DMS53 treated with DMSO at 0.1 percent for 48 hours (cell line): ENCODE measurements around the gene SPOP.
"Not testable (repeated sequence)": the region's sequence is repeated elsewhere in the genome, so short reads cannot be mapped to it uniquely, and the experiment has no call there.

ENCODE experiments used
- DNase-seq: peaks from one replicate; lab custom pipeline; 2025; ENCODE audit not compliant: unreplicated experiment; lab: John Stamatoyannopoulos, UW

SPOP gene

DNA sequence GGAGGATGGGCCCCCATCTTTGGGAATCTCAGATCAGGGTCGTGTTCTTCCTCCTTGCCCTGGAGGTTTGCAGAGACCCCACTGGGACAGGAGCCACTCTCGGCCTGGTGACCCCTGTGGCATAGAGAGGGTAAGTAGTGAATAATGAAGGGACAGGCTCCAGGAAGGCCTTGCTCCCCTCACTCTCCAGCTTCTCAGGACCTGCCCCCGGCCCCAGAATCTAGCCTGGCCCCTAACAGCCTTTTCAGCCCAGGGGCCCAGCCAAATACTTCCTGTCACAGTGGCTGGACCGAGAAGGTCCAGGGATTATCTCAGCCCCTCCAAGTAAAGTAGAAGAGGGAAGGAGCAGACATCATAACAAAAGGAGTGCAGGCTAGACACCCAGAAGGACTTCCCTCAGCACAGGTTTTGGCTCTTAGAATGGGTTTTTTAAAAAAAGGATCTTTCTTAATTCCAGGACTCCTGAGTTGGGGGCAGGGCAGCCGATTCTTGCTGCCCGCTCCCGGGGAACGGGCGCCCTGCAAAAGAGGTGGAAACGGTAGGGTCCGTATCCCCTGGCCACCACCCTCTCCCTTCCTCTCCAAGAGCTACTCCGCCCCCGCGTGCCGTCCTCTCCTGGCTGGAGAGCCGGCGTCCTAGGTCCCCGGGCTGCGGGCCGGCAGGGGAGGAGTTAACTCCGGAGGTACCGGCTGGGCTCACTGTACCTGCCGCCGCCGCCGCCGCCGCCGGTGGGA is 102.8 kb downstream of the SPOP start:
- DNase-seq: no peak

DNA sequence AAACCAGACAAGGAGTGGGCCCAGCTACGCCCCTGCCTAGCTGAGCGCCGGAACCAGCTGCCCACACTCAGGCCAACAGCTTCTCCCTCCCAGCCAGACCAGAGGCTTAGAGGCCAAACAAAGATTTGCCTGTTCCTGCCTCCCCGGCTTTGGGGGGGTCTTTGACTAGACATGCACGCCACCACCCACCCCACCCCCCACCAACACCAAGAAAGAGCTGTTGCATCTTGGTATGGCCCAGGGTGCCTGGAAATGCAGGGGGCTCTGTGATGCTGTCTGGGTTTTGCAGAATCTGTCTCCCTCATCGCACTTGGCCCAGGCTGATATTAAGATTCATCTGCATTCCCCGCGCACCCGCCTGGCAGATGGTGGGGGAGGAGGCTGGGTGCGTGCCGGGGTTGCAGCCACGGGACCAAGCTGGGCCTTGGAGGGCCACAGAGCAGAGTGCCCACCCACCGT is 103.5 kb downstream of the SPOP start:
- no peak for DNase-seq

DNA sequence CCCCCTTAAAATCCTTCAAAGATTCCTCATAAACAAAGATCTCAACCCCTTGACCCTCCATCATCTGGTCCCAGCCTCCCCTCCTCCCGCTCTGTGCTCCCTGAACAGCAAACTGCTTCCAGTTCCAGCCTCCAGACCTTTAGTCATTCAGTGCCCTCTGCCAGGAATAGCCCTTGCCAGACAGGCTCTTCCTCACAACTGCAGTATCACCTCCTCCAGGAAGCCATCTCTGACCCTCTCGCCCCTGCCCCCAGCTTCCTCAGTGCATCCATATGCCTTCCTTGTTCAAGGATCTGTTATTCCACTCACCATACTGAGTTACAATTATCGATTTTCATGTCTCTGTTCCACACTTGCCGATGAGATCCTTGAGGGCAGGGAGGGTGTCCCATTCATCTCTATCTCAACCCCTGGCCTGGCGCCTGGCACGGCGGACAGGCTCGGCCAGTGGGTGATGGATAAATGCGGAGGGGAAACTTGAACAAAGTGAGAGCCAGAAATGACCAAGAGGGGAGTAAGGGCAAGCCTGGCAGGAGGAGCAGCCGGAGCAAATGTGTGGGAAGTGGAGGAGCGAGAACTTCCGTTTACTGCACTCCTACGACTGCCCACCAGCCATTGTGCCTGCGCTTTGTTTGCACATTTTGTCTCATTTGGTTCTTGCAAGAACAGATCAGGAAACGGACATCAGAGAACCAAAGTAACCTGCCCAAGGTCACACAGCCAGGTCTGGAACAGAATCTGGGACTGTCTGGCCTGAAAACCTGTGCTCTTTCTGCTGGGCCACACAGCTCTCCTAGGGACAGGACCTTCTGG is 104.2 kb downstream of the SPOP start:
- DNase-seq: no peak

DNA sequence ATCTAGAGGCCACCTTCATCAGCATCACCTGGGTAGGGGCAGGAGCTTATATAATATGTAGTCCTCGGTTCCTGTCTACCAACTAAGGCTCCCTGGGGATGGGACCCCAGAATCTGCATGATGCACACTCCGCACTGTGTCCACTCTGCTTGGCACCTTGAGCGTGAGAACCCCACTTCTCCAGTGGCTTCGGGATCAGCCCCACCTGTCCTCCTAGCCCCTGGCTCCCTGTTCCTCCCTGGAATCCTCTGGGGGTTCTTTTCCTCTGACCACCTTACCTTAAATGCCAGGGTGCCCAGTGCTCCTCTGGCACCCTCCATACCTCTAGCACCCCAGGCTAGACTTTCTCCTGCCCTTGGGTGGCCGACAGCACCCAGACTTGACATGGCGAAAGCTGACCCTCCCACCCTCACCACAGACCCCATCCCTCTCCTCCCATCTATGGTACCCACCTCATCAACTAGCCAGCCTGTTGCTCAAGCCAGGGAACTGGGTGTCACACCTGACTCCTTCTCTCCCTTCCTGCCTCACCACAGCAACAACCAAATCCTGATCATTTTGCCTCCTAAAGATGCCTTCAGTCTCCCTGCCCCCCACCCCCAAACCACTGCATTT is 105.0 kb downstream of the SPOP start:
- no peak for DNase-seq

DNA sequence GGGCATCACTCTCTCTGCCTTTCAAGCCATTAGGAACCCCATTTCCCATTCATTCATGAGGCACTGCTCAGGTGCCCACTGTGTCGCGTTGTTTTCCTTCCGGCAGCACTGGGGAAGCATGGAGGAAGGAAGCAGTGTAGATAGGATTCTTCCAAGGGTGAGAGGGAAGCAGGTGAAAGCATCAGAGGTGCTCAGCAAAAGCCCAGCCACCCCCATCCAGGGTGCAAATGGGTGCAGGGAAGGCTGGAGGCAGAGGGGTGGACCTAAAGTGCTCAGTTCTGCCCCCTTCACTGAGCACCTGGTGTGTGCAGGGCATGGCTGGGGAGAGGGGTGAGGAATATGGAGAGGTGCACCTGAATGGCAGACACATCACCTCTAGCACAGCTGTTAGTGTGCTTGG is 105.7 kb downstream of the SPOP start:
- no peak for DNase-seq

DNA sequence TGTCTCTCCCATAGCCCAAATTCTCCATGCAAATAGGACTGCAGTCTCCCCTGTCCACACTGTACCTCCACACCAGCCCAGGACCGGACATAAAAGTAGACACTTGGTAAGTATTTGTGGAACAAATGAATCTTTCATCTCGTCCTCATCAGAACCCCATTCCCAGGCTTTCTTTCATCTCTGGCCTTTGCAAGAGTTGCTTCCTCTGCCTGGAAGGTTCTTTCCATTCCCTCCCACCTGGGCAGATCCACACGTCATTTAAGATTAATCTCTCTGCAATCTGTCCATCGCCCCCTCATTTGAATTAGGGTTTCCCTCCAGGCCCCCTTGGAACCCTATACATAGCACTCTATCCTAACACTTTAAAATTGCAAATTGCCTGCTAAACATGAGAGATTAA is 106.1 kb downstream of the SPOP start:
- no peak for DNase-seq

DNA sequence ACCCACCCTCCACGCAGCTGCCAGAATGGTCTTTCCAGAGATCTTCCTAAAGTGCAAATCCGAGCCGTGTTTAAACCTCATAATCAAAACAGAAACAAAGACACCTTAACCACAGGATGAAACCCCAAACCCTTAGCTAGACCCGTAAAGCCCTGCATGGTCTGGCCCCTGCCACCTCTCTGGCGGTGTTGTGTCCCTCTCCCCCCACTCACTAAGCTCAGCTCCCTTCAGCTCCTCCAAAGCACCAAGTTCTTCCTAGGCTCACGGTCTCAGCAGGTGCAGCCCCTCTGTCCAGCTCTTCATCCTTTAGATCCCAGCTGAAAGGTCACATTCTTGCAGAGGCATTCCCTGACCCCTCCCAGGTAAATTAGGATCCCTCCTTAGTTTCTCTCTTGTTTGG is 106.6 kb downstream of the SPOP start:
- DNase-seq: no peak

DNA sequence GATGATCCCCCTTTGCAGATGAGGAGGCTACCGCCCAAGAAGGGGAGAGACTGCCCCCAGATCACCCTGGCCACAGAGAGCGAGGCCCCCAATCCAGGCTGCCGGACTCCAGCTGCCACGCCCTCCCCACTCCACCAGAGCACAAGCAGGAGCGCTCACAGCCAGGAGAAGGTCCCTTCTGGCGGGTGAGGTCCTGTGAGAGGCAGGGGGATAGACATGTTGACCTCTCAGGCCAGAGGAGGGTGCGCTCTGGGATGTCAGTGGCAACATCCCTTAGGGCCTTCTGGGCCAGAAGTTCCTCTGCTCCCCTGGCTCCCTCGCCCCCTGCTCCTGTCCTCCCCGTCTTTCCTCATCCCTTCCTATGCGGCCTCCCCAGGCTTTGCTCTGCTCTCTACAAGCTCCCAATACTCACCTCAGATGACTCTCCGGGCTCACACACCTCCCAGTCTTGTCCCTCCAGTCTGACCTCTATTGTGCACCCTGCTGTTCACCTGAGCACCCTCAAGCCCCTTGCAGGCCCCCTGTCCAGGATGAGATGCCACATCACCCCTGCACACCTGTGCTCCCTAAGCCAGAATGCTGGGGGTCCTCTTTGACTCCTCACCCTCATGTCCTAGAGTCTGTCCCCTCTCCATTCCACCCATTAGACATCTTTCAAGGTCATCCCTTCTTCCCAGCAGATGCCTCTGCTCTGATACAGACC is 107.2 kb downstream of the SPOP start:
- no peak for DNase-seq

DNA sequence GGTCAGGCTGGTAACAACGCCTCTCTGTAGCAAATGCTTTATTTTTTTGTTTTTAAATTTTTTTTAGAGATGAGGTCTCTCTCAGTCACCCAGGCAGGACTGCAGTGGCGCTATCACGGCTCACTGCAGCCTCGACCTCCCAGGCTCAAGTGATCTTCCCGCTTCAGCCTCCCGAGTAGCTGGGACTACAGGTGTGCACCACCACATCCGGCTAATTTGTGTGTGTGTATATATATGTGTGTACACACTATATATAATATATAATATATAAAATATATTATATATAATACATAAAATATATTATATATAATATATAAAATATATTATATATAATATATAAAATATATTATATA is 109.2 kb downstream of the SPOP start:
- not testable (repeated sequence) for DNase-seq

DNA sequence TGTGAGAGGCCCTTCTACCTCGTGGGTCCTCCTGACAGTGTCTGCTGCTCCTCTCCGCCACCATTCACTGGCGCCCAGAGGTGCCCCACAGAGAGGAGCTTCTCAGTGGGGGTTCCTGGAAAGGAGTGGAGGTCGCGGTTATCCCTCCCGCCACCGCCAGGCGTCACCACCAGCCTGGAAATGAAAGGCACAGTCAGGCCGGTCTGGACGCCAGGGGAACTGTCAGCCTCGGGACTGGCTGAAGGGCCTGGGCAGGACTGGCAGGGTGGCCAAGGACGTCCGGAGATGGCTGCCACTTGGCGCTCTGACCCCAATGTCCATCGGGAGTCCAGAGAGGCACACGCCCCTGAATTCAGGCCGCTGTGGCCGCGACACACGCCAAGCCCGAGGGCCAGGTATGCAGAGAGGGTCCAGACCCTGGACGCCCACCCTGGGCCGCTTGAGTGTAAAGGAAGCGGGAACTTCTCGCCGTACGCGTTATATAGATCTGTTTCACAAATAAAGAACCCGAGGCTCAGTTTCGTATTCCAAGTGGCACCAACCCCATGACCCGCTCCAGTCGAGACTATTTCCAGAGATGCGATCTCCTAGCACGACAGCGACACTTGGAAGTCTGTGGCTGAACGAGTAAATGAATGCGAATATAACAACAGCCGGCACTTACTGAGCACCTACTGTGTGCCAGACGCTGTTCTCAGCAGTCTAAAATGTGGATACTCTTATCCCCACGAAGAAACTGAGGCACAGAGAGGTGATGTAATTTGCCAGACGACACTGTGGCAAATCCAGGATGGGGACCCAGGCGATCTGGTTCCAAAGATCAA is 109.8 kb downstream of the SPOP start:
- peak; percentile 73 for DNase-seq

DNA sequence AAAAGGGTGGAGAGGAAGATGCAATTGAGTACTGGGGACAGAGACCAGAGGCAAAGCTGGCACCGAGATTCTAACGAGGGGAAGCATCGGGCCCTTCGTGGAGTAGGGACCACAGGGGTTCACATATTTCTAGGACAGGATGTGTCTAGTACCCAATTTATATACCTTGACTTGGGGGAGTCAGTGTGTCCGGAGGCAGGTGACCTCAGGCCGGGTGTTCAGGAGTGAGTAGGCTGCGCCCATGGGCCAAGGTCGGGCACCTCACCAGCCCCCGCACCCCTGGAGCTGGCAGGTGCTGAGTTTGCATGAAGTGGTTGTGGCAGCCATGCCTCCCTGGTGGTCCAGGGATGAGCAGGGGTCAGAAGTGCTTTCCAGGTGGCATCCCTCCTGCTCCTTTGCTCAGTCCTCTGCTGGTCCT is 110.8 kb downstream of the SPOP start:
- DNase-seq: no peak

DNA sequence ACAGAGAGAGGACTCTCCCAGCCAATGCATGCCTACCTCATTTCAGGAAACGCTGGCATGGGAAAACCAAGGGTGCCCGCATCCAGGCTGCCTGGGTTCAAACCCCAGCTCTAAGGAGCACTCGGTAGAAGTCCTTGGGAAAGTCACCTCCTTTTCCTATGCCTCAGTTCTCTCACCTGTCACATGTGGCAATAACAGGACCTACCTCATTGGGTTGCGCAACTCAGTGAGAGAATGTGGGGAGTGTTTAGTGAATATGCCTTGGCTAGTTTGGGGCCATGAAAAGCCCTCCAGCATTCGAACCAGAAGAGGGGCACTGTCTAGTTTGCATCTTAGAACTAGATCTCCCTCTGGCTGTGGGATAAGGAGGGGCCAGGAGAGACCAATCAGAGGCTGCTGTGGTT is 111.2 kb downstream of the SPOP start:
- DNase-seq: no peak

DNA sequence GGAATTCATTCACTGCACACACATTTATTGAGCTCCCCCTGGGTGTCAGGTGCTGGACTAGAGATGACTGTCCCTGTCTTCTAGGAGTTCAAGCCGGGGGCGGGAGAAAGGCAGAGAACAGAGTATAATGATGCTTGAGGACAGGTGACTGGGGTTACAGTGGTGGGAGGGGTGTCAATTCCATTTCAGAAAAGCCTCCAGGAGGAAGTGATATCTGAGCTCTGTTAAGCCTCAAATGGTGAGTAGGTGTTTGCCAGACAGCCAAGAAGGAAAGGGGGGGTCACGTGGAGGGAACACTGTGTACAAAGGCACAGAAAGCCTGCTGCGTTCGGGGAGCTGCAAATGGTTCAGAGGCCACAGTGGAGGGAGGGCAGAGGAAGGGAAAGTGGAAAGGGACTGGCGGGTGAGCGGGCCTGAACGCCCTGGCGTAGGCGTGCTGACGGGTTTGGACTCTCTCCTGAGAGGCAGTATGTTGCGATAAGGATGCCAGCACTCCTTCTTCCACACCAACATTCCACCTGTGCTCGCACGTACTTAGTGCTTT is 111.9 kb downstream of the SPOP start:
- peak; percentile 60 for DNase-seq

DNA sequence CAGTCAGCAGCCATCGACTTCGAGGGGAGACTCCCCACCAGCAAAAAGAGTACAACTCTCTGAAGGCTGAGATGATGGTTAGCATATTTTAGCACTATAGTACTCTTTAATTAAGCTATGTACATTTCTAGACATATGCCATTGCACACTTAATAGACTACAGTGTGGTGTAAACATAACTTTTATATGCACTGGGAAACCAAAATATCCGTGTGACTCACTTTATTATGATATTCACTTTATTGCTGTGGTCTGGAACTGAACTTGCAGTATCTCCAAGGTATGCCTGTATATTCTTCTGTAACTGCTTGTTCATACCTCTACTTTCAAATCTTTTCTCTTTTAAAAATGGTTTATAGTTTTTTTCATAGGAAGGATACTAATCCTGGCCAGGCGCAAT is 113.3 kb downstream of the SPOP start:
- no peak for DNase-seq

DNA sequence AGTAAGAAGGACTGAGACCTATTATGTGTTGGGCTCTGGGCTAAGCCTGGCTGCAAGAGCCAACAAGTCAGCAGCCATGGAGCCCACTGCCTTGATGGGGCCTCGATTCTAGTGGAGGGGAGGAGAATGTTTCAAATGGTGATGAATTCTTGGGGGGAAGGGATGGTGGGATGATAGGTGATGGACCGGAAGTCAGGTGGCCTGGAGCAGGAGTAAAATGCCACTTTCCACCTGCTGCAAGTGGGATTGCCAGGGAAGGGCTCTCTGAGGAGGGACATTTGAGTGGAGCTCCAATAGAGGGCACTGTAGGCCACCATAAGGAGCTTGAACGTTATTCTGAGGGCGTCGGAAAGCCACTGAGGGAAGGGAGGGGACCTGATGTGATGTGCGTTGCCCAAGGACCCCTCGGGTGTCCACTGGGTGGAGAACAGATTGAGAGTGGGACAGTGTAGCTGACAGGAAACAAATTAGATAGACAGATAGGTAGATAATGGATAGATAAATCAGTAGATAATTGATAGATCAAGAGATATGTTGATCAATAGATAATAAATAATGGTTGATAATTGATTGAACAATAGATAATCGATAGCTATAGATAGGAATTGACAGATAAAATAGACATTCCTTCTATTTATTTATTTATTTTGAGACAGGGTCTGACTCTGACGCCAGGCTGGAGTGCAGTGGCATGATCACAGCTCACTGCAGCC is 120.4 kb downstream of the SPOP start:
- DNase-seq: peak; percentile 75

DNA sequence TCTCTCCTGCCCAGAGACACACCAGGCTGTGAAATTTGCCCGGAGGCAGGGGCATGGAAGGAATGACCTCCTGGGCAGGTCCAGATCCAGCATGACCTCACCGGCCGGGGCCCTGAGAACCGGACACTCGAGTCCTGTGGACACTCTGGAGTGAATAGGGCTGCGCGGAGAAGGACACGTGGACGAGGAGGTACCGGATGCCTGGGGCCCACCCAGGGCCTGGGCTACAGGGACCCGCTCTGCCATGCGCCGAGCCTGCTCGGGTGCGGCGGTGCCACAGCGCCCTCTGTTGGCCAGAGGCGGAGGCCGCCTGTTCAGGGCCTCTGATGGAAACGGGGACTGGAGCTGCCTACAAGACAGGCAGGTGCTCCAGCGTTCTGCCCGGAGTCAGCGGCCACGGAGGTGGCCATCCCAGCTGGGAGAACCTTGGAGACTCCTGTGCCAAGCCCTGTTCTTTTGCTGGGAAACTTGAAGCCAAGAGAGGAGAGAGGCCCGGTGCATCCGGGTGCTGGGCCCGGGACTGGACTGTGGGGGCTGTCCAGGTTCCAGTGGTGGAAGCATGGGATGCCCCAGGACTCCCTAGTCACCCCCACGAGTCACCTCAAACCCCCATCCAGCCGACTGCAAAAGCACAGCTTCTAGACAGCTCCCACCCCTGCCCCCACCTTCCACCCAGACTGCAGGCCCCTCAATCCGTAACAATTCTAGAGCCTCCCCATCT is 121.5 kb downstream of the SPOP start:
- peak; percentile 86 for DNase-seq

DNA sequence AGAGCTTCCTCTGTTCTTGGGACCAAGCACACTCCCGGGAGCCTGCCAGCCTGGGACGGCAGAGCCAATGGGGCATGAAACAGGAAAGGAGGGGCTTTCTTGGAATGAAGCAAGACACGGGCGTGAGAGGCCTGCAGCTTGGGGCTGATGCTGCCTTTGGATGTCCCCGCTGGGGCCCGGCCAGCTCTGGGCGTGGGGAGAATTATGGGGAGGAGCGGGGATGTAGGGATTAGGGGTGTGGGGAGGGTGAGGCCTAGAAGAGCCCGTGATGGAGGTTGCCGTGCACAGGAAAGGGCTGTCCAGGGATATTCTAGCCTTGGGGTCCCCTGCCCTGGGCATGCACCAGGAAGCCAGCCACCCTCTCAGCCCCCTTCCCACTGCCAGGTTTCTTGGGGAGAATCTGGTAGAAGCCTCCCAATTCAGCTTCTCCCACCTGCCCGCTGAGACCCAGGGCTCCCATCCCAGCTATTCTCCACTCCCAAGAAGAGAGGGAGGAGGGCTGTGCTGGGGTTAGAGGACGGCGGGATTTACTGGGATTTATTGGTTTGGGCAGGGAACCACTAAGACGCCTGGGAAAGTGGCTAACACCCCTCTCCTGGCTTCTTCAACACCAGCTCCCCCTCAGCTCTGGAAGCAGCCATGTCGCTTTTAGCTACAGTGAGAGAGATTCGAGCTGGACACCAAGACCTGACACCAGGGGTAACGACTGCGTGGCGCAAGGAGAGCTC is 122.2 kb downstream of the SPOP start:
- no peak for DNase-seq

DNA sequence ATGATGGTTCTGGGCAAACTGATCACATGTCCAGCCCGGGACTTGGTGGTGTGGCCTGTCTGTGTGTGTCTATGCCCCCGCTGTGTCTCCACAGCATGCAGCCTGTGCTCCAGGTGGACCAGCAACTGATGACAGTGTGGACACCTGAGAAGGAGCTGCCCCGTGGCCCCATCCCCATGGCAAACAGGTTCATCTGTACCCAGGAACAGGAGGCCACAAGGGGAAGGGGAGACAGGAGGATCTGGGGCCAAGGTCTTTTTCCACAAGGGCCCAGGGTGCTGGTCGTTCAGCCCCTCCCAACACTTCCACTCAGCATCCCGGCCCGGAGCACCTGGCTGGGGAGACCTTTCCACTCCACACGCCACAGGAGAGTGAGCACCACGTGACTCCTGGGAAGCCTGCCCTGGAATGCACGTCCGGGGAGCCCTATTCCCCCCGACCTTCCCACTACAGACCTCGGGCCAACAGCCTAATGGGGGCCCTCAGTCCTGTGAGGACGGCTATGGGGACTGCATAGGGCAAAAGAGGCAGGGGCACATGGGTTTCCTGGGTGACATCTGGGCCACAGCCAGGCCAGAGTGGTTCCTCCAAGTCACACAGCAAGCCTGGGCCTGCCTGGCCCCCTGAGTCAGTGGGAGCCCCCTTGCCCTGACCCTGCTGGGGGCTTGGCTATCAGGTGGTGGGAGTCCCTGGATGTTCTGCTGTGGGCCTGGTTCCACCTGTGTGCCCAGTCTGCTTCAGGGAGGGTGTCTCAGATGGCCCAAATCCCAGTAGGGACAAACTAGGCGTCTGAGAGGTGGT is 123.0 kb downstream of the SPOP start:
- DNase-seq: no peak
